GM12872 (cell line): Measurements from ENCODE around the gene ZNF430.

ENCODE experiments used
- TF ChIP-seq, protein P1 (sequence below): IDR thresholded peaks from 3 replicates; pipeline ENCODE4 v1.5.1; 2011; ENCODE audit warnings: low read depth, mild to moderate bottlenecking, low read length, moderate library complexity; ENCODE audit not compliant: insufficient read depth

The ZNF430 gene

DNA sequence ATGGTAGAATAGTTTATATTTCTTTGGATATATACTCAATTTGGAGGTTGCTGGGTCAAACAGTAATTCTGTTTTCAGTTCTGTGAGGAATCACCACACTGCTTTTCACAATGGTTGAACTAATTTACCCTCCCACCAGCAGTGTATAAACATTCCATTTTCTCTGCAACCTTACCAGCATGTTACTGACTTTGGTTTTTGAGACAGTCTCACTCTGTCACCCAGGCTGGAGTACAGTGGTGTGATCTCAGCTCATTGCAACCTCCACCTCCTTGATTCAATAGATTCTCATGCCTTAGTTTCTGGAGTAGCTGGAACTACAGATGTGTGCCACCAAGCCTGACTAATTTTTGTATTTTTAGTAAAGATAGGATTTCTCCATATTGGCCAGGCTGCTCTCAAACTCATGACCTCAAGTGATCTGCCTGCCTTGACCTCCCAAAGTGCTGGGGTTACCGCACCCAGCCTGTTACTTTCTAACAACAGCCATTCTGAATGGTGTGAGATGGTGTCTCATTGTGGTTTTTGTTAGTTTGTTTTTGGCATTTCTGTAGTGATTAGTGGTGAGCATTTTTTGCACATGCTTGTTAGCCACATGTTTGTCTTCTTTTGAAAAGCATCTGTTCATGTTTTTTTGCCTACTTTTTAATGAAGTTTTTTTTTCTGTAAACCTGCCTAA is 74.0 kb downstream of the ZNF430 start:
- TF ChIP-seq, protein P1, sequence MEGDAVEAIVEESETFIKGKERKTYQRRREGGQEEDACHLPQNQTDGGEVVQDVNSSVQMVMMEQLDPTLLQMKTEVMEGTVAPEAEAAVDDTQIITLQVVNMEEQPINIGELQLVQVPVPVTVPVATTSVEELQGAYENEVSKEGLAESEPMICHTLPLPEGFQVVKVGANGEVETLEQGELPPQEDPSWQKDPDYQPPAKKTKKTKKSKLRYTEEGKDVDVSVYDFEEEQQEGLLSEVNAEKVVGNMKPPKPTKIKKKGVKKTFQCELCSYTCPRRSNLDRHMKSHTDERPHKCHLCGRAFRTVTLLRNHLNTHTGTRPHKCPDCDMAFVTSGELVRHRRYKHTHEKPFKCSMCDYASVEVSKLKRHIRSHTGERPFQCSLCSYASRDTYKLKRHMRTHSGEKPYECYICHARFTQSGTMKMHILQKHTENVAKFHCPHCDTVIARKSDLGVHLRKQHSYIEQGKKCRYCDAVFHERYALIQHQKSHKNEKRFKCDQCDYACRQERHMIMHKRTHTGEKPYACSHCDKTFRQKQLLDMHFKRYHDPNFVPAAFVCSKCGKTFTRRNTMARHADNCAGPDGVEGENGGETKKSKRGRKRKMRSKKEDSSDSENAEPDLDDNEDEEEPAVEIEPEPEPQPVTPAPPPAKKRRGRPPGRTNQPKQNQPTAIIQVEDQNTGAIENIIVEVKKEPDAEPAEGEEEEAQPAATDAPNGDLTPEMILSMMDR, result no peak

DNA sequence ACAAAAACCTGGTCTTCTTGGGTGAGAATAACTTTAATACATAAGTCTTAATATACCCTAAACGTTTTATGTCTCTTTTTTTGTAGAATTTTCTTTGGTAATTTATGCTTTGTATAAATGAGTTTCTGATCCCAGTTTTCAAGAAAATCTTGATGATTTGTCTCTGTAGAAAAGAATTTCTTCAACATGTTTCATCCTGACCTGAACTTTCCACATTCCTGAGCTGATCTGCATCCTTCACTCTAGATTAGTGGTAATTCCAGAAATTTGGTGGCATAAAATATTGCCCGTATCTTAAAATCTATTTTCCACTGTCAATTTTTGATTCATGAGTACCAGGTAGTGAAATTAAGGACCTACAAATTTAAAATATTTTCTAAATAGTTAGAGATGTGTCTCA is 77.8 kb downstream of the ZNF430 start:
- TF ChIP-seq, protein P1, result no peak

DNA sequence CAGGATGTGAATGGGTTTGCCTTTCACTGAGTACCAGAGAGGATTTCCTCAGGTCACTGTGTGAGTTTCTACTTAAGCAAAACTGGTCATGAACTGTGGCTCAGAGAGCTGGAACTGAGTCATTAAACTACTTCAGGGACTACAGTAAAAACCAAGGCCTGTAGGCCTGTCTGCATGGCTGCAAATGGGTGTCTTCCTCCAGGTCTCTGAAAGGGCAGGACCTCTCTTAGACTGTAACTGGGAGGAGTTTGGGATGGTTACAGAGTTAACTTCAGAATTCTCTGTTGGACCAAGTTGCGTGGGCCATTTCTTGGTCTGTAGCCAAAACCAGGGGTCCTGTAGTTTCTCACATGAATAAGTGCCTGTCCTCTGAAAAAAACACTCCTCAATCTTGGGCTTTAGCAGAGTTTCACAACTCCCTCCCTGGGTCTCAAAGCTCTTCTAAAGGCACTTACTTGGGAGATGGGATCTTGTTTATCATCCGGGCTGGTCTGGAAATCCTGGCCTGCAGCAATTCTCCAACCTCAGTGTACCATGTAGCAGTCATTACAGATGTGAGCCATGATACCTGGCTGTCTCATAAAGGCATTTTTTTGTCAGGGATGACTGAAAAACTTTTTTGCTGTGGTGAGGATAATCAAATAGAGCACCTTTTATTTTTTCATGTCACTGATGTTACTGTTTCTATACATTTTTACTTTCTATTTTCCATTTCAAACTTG is 81.2 kb downstream of the ZNF430 start:
- TF ChIP-seq, protein P1, result no peak

DNA sequence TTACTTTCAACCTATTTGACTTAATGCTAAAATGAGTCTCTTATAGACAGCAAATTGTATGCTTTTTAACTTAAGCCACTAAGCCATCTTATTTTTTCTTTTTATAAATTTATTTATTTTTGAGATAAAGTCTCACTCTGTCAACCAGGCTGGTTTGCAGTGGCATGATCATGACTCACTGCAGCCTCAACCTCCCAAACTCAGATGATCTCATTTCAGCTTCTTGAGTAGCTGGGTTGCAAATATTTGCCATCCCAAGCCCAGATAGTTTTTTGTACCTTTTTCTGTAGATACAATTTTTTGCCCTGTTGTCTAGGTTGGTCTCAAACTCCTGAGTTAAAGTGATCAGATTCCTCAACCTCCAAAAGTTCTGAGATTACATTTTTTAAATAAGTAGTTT is 88.7 kb downstream of the ZNF430 start:
- TF ChIP-seq, protein P1, result no peak
